Limb (tissue), 2 donors: ENCODE results near the gene GPR25.

Experiments
- DNase-seq, 2 donors: peaks; one replicate each; pipeline ENCODE4 v3.0.0-alpha.2; 2016; ENCODE audit errors: extremely low spot score in 2 of 2

The GPR25 gene

DNA sequence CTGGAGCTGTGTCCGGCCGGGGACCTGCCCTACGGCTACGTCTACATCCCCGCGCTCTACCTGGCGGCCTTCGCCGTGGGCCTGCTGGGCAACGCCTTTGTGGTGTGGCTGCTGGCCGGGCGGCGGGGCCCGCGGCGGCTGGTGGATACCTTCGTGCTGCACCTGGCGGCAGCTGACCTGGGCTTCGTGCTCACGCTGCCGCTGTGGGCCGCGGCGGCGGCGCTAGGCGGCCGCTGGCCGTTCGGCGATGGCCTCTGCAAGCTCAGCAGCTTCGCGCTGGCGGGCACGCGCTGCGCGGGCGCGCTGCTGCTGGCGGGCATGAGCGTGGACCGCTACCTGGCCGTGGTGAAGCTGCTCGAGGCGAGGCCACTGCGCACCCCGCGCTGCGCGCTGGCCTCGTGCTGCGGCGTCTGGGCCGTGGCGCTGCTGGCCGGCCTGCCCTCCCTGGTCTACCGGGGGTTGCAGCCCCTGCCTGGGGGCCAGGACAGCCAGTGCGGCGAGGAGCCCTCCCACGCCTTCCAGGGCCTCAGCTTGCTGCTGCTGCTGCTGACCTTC, 412 bp downstream of the GPR25 start:
- DNase-seq, result peak in 1 of 2 donors; percentile 75

DNA sequence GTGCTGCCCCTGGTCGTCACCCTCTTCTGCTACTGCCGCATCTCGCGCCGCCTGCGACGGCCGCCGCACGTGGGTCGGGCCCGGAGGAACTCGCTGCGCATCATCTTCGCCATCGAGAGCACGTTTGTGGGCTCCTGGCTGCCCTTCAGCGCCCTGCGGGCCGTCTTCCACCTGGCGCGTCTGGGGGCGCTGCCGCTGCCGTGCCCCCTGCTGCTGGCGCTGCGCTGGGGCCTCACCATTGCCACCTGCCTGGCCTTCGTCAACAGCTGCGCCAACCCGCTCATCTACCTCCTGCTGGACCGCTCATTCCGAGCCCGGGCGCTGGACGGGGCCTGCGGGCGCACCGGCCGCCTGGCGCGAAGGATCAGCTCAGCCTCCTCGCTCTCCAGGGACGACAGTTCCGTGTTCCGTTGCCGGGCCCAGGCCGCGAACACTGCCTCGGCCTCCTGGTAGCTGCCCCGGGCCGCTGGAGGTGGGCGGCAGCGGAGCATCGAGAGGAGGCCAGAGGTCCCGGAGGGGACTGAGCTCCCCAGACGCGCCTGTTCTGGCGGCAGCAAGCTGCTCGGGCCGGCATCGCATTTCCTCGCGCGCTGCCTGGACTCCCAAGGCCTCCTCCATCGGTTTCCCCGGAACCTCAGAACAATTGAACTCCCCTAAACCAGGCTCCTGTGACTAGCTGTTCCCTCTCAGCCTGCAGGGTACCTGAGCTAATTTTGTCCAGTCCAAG, 1.1 kb downstream of the GPR25 start:
- no peak for DNase-seq

DNA sequence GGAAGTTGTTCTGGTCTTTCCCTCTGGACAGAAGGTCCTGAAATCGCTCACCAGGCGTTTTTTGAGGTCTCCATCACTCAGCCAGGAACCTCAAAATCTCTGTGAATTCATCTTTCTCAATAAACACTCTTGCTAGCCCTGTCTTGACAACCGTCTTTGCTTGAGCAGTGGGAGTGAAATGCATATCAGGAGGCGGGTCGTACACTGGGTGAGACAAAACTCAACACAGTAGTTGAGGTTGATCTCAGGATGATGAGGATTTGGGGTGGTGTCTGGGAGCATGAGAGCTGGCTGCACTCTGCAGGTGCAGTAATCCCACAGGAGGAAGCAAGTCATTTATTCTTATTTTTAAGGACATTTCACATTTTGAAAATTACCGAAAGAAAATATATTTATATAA, 1.9 kb downstream of the GPR25 start:
- DNase-seq, result no peak

DNA sequence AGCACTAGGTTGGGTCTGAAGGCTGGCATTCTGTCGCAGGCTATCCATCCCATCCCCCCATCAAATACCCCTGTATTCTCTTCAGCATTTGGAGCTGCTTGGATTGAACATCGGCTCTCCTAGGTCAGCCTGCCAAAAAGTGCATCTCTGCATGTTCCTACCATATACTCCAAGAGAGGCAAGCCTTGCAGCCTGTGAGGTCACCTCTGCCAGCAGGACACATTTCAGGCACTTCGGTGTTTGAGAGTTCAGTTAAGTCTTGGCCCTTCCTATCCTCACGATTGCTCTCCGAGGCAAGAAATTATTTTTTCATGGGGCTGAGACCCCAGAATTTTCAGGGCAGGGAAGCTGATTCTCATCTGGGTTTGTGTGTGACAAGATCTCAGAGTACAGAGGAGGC, 2.6 kb downstream of the GPR25 start:
- DNase-seq, result no peak

DNA sequence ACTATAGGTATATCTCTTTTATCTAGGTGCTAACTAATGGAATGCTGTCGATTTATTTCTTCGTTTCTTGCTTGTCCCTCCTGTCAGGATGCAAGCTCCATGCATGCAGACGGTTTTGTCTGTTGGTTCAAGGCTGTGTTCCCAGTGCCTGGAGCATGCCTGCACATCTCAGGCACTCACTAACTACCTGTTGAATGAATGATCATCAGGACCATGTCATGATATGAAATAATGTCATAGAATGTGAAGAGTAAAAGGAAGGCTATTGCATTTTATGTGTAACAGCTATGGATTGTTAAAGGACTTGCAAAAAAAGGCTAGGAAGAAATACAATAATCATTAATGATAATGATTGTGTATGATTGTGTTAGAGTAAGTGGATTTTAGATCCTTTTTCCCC, 4.2 kb downstream of the GPR25 start:
- no peak for DNase-seq

DNA sequence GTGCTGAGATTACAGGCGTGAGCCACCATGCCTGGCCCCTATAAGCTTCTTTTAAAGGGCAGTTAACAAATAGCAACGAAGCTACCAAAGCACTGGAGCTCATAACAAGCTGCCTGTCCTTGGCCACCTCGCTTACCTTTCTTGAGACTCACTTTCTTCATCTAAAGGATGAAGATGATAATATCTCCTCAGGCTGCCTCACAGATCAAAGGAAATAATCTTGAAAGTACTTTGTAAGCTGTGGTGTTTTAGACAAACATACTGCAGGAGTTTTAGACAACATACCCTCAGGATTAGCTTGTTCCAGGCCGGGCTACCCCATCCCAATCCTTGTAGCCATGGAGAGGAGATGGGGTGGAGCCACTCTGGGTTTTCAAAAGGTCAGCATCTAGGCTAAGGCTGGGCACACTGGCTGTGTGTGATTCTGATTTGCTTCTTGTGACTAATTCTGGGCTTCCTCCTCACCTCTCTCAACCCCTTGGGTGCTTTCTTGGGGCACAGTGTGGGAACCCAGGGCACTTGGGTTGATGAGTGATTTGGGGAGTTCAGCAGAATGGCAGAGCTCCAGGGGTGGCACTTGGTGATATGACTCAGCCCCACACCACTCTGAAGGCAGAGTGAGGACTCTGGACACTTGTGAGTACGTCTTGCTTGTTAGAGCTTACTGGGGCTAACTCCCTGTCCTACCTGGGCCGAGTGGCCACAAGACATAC, 5.2 kb downstream of the GPR25 start:
- DNase-seq, result no peak

DNA sequence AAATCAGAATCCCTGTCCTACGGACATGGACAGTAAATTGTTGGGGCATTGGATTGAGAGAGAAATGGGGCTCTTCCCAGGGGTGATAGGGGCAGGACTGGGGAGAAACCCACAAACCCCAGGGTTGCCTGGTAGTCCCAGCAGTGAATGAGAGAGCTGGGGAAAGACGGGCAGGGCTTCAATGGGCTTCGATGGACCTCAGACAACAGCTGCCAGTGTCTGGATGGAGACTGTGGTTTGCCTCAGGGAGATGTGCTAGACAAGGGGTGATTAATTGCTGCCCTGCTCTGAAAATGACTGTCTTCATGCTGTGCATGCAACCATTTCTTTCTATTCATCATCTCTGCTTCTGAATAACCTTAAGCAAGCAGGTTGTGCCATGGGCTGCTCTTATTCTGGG, 7.4 kb downstream of the GPR25 start:
- no peak for DNase-seq

DNA sequence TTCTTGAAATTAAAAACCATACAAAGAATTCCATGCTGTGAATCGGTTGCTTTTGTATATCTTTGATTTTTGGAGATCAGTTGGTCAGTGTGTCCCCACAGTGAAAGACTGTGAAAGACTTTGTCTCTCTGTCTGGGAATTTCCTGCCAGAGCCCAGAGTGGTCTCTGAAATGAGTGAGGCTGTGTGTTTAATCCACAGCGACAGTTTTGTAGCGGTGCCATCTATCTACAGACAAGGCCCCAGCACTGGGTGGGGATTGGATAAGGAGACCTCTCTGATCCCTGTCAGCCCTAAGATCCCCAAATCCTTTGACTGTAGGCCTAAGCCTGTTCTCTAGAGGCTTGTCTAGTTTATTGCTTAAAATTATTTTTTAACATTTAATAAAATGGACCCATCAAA, 10.3 kb downstream of the GPR25 start:
- DNase-seq, result no peak

DNA sequence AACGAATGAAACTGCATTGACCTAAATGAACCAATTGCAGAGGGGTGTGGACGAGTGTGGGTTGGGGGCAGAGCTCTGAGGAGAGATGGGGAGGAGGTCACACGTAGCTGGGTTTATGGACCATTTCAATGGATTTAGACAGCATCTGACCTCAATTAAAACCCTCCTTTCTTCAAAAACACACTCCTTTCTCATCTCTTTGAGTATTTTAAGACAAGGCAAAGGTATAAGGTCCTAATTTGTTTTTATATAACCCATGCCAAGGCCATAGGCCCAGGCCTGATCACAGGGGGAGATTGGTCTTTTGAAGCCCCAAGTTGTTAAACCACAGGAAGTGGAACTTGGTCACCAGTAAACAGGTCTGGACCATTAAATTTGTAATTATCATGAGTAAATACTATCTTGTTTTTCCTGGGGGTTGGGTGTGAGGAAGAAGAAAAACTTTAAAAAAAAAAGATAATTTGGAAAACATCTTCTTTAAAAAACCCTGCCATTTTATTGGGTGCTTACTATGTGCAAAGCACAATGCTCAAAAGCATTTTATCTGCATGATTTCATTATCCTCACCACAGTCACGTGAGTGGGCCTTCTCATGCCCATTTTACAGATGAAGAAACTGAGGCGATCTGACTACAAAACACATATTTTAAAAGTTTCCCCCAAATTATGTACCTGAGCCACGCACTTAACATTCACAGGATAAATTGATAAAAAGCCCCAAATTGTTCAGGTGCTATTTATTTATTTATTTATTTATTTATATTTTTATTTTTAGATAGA, 13.0 kb downstream of the GPR25 start:
- DNase-seq, result no peak

DNA sequence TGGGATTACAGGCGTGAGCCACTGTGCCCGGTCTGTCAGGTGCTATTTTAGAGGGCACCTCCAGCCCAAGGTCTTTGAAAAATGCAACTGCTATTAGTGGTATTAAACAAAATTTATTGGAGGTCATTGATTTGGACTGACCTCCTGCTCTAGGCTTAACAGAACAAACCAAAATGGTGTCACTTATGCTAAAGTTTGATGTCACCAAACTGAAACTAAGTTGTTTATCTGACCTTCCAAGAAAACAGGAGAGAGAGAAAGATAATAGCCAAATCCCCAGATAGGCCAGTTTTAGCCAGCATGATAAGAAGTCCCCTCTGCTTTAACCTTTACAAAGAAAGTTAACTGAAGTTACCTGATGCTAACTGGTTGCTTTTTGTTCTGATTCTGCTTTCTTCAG, 13.8 kb downstream of the GPR25 start:
- DNase-seq, result no peak

DNA sequence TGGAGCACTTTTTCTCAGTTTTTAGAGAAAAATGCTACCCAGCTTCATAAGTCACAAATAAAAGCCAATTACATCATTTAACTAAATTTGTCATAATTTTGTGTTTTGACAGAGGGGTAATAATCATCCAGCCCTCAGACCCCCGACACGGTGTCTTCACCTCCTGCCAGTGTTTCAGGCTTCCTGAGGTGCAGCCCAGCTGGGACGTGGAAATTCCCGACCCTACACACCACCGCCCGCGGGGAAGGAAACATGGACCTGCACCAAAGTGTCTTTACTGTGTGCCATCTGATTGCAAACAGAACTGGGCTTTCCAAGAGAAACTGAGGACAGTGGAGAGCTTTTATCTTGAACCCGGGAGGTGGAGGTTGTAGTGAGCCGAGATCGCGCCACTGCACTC, 14.3 kb downstream of the GPR25 start:
- no peak for DNase-seq

DNA sequence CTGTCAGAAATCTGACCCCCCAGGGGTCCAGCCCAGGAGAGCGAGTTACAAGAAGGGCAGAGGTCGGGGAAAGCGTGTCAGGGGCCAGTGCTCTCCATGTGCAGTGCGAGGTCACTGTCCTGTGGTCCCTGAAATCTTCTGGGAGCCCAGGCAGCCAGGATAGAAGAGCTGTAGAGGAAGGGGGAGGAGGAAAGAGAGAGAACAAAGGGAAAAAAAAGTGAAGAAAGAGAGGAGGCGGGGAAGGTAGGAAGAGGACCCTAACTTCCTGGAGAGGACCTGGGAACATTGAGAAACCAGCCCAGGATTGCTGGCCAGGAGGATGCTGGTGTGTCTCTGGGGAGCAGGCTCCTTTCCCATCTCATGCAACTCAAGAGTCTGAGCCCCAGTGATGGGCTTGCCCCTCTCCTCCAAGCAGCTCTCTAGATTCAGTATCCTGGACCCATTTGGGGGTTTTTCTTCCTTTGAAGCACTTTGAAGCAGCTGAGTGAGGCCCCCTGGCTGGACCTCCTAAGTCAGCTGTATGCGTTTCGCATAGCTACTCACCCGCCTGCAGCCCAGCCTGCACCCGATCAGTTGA, 15.1 kb downstream of the GPR25 start:
- no peak for DNase-seq

DNA sequence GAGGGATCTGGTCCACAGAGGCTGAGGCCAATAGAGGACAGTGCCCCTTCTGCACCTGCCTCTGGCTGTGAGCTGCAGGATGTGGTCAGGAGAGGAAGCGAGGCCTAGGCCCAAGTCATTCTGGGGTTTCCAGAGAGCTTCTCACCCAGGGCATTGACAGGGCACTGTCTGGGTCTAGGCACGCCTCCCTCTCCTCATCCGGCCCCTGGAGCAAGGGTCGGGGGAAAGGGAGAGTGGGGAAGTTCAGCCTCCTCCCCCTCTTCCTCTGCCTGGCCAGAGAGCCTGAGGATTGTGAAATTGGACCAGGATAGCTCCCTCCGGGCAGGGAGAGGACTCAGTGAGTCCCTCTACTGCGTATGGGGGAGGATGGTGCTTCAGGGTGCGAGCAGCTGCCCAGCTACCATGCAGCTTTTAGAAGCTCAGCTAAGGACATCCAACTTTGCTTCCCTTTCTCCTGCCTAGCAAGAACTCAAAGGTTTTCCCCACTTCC, 15.6 kb downstream of the GPR25 start:
- no peak for DNase-seq

DNA sequence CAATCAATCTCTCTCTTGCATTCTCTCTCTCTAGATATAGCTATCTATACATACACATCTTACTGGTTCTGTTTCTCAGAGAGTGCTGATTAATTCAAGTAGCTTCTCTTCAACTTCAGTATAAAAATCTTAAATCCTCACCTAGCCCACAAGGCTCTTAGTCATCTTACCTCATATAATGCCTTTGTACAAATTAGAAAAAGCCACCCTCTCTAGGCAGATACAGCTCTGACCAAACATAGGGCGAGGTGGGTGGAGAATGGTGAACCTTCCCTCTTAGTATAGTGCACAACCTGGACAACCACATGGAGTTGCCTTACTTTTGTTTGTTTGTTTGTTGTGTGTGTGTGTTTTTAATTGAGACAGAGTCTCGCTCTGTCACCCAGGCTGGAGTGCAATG, 16.8 kb downstream of the GPR25 start:
- no peak for DNase-seq

DNA sequence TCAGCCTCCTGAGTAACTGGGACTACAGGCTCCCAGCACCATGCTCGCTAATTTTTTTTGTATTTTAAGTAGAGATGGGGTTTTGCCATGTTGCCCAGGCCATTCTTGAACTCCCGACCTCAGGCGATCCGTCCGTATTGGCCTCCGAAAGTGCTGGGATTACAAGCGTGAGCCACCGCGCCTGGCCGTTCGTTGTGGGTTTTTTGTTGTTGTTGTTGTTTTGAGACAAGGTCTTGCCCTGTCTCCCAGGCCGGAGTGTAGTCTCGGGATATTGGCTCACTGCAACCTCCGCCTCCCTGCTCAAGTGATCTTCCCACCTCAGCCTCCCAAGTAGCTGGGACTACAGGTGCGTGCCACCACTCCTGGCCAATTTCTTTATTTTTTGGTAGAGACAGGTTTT, 17.2 kb downstream of the GPR25 start:
- no peak for DNase-seq

DNA sequence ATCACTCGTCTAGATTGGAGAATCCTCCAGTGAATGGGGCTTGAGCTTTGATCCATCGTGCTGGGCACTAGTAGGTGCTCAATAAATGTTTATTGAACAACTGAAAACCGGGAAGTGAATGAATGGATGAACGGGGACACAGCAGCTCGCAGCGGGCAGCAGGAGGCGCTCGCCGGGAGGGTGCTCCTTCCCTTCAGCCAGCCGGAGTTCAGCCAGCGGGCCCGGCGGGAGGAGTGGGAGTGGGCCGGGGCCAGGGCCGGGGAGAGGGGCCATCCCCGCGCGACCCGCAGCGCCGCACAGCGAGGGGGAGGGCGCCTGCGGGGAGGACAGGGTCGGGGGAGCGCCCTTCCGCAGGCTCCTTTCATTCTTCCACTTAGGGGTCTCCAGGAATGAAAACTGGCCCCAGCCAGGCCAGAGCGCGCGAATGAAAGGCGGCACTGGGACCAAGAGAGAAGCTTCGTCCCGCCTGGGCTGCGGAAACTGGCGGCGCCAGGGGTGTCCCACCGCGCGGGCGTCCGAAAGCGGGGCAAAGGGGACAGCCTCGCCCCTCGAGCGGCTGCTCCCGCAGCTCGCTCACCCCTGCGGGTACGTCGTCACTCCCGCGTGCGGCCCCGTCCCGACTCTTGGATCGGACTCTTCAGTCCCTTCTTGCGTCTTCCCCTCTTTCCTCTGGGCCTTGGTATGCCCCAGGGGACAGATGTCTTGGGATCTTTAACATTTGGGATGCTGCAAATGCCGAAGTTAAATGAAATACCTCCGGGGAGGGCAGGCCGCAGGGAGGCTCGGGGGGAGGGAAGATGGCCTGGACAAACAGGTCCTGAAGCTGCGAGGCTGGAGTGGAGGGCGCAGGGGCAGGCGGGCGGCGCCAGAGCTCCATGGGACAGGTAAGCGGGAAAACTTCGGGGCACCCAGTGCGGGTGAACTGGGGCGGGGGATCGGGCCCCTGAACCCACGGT, 18.3 kb downstream of the GPR25 start:
- DNase-seq, result peak; percentile 55 to 80

DNA sequence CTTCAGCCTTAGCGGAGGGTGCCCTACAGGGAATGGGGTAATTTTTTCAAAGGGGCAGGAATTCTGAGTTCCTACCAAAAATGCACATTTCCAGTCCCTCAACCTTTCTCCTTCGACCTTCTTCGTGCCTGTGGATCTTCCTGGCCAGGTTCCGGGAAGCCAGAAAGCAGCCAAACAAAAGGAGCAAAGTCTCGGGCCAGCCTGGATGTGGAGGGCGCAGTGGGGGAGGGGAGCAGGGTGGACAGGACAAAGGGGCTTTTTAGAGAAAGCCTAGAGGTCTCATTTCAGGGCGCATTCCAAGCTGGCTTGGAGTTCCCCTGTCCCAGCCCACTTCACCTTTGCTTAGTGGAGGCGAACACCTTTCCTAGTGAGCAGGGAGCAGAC, 19.0 kb downstream of the GPR25 start:
- peak in 1 of 2 donors; percentile 60 for DNase-seq

DNA sequence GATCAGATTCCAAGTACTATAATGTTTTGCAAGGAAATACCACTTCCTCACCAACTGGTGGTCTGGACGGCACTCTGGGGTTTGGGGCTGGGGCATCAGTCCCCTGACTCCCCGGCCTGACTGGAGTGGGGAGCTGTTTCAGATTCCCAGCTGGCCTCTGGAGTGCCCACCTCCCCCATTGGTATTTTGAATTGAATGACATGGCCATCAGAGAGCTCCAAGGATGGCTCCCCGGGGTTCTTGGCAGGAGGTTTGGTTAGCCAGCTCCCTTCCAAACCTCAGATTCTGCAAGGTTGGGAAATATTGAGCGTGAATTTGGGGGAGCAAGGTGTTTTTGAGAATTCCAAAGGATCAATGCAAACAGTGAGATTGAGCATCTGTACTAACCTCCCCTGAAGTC, 19.8 kb downstream of the GPR25 start:
- no peak for DNase-seq

DNA sequence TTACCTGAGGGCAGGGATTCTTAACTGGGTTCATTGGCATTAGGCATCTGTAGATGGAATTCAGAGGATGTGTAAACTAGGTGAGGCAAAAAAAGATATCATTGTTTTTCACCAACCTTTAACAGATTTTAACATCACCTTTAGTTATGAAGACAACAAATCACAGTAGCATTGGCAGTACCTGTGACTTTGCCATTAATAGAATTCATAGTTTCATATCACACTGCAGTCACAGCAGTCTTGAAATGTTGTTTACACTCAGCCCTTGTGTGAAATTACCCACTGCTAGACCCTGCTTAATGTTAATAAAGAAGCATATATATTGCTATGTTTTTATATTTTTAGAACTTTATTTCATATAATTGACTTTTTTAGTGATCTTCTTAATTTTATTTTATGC, 20.2 kb downstream of the GPR25 start:
- DNase-seq, result no peak

DNA sequence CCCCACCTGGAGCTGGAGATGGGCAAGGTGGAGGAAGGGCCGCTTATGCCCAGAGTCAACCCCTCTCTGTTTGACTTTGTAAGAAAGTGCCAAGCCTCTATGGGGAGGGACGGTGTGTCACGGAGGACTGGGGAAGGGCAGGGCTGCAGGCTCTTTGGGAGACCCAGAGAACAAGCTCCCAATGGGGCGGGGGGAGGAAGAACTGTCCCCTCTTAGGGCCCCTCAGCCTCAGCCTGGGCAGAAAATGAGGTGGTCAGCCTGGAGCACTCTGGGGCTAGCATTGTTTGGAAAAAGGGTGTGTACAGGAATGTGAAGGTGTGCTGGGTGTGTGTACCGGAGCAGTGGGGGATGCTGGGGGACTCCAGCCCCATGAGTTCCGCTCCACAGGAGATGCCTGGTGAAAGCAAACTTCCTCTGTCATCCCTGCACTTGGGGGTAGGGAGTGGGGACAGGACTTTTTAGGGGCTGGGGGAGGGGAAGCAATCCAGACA, 20.7 kb downstream of the GPR25 start:
- no peak for DNase-seq
